22Rv1 (cell line): Measurements from ENCODE around the gene PMIS2.

ENCODE experiments used
- H3K27ac ChIP-seq: fragments of 450-650 bp; 2 replicates; pipeline ENCODE4 v1.5.1; 2017
- CTCF ChIP-seq: fragments of 450-650 bp; IDR thresholded peaks from 2 replicates; pipeline ENCODE4 v1.5.1; 2017; ENCODE audit warnings: mild to moderate bottlenecking
- ZFX ChIP-seq: fragments of 450-650 bp; IDR thresholded peaks from 2 replicates; pipeline ENCODE4 v1.6.1; 2017; ENCODE audit warnings: antibody characterized with exemption, borderline replicate concordance

The PMIS2 gene

GRCh38 chr19:35633727-35634440 lies 47.9 kb downstream of the PMIS2 start:
- no peak overlapping the region for H3K27ac ChIP-seq
- TF ChIP-seq CTCF (no peak), ZFX (no peak)

- no peak for TF ChIP-seq CTCF
- TF ChIP-seq ZFX, result no peak
- H3K27ac ChIP-seq, result no peak overlapping the region
These were observed 50.7 kb downstream of the PMIS2 start for GRCh38 chr19:35636651-35637050.
